Peyer's patch (tissue), 4 donors: ENCODE data around the gene TRRAP. TPM values are rescaled to one million over a fixed set of nuclear protein-coding genes. Genes with fewer than 3 reads are reported as not detected.

ENCODE experiments used
- DNase-seq, 3 donors: peaks; one replicate each; pipeline ENCODE4 v3.0.0-alpha.2; 2017 to 2019
- H3K27ac ChIP-seq, 4 donors: fragments of 200-600 bp; sonication (generic); one replicate each; pipeline ENCODE4 v1.5.1; 2016 to 2019
- H3K27me3 ChIP-seq, 2 donors: fragments of 200-600 bp; sonication (generic); one replicate each; pipeline ENCODE4 v1.5.1; 2019
- H3K36me3 ChIP-seq, 3 donors: fragments of 200-600 bp; sonication (generic); one replicate each; pipeline ENCODE4 v1.5.1; 2016 to 2019
- H3K4me1 ChIP-seq, 4 donors: fragments of 200-600 bp; sonication (generic); one replicate each; pipeline ENCODE4 v1.5.1; 2016 to 2019
- H3K4me3 ChIP-seq, 4 donors: fragments of 200-600 bp; sonication (generic); 1 replicate in 3 of 4; 2 replicates in 1 of 4; pipeline ENCODE4 v1.5.1; 2016 to 2019; ENCODE audit warnings: mild to moderate bottlenecking in 1 of 4
- H3K9me3 ChIP-seq, 4 donors: fragments of 200-600 bp; sonication (generic); one replicate each; pipeline ENCODE4 v1.5.1; 2016 to 2019; ENCODE audit warnings: mild to moderate bottlenecking in 1 of 4
- POLR2A ChIP-seq, 2 donors: fragments of 450-650 bp; IDR thresholded peaks; one replicate each; pipeline ENCODE4 v1.5.1; 2017; ENCODE audit warnings: antibody characterized with exemption in 2 of 2, mild to moderate bottlenecking in 2 of 2, moderate library complexity in 2 of 2
- total RNA-seq, 4 donors: library from RNA; depleted of rRNA; stranded (reverse); fragments of >200 nt; gene quantifications; one replicate each; pipeline ENCODE4 v1.1.0, GENCODE V29; 2016
- TF ChIP-seq, protein P1 (sequence below), 6 experiments: fragments of 450-650 bp in 4 of 6; fragments of 200-600 bp in 2 of 6; sonication (generic) in 1 of 6; IDR thresholded peaks; one replicate each; pipeline ENCODE4 v1.5.1; 2017 to 2019; ENCODE audit warnings: antibody characterized with exemption in 6 of 6, mild to moderate bottlenecking in 3 of 6, moderate library complexity in 1 of 6

The TRRAP gene
- total RNA-seq, 4 donors from 2014 or later: 39.2 to 62.3 (median 57.8) TPM

DNA sequence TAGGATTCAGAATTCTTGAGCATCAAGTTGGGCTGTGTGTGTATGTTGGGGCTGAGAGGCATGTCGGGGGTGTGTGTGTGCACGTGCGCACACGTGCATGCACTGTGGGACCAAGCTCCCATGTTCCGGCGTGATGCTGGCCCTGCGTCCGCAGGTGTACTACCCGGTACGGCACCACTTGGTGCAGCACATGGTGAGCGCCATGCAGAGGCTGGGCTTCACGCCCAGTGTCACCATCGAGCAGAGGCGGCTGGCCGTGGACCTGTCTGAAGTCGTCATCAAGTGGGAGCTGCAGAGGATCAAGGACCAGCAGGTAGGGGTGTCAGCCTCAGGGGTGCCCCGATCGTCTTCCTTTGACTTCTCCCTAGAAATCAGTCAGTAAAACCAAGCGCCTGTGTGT lies 77.7 kb downstream of the TRRAP start:
- no peaks in the 10 kb centered on the region for H3K4me1 ChIP-seq
- peaks cover 0 to 98% (median 5%) of the 10 kb centered on the region in 3 donors for H3K36me3 ChIP-seq
- H3K27me3 ChIP-seq: no peaks in the 10 kb centered on the region
- DNase-seq: no peak
- no peak overlapping the region for H3K4me3 ChIP-seq
- no peaks in the 10 kb centered on the region for H3K9me3 ChIP-seq
- TF ChIP-seq POLR2A (IDR thresholded peaks at IDR 0.05): no peak
- TF ChIP-seq, protein P1, sequence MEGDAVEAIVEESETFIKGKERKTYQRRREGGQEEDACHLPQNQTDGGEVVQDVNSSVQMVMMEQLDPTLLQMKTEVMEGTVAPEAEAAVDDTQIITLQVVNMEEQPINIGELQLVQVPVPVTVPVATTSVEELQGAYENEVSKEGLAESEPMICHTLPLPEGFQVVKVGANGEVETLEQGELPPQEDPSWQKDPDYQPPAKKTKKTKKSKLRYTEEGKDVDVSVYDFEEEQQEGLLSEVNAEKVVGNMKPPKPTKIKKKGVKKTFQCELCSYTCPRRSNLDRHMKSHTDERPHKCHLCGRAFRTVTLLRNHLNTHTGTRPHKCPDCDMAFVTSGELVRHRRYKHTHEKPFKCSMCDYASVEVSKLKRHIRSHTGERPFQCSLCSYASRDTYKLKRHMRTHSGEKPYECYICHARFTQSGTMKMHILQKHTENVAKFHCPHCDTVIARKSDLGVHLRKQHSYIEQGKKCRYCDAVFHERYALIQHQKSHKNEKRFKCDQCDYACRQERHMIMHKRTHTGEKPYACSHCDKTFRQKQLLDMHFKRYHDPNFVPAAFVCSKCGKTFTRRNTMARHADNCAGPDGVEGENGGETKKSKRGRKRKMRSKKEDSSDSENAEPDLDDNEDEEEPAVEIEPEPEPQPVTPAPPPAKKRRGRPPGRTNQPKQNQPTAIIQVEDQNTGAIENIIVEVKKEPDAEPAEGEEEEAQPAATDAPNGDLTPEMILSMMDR (IDR thresholded peaks at IDR 0.05): no peak
- H3K27ac ChIP-seq: no peak overlapping the region

DNA sequence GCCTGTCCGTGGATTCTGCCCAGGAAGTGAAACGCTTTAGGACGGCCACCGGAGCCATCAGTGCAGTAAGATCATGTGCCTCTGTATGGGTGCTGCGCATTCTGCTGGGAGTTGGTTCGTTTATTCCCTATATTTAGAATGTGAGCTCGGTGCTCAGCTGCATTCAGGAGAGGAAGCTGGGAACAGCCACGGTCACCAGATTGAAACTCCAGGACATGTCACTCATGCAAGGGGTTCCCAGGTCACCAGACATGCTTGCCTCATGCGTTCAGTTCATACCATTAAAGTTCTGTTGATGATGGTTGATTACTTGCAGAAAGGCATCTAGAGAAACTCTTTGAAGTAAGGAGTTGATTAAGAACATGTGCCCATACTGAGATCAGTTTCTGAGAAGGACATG lies 78.1 kb downstream of the TRRAP start:
- TF ChIP-seq POLR2A (IDR thresholded peaks at IDR 0.05): no peak
- TF ChIP-seq, protein P1 (IDR thresholded peaks at IDR 0.05): no peak
- H3K27me3 ChIP-seq: no peaks in the 10 kb centered on the region
- no peaks in the 10 kb centered on the region for H3K4me1 ChIP-seq
- no peak overlapping the region for H3K27ac ChIP-seq
- no peak for DNase-seq
- no peak overlapping the region for H3K4me3 ChIP-seq
- peaks cover 0 to 98% (median 5%) of the 10 kb centered on the region in 3 donors for H3K36me3 ChIP-seq
- H3K9me3 ChIP-seq: no peaks in the 10 kb centered on the region

DNA sequence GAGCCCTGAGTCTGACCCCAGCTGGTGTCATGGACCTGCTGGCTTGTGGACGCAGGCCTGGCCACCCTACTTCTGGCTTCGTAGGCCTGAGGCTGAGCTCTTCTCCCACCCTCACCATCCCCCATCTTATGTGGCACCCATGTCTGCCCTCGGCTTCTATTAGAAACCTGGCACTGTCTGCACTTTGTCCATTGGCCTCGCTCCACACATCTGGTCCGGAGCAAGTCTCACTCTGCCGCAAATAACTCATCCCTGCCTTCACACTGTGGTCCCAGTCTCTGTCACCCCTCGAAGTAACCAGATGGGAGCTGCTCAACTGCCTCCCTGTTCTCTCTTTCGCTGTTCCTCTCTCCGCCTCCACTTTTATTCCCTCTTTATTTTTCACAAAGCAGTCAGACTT lies 78.6 kb downstream of the TRRAP start:
- TF ChIP-seq POLR2A (IDR thresholded peaks at IDR 0.05): no peak
- TF ChIP-seq, protein P1 (IDR thresholded peaks at IDR 0.05): no peak
- no peak overlapping the region for H3K27ac ChIP-seq
- DNase-seq: no peak
- H3K36me3 ChIP-seq: peaks cover 0 to 98% (median 5%) of the 10 kb centered on the region in 3 donors
- H3K9me3 ChIP-seq: no peaks in the 10 kb centered on the region
- H3K27me3 ChIP-seq: no peaks in the 10 kb centered on the region
- H3K4me1 ChIP-seq: no peaks in the 10 kb centered on the region
- H3K4me3 ChIP-seq: no peak overlapping the region

DNA sequence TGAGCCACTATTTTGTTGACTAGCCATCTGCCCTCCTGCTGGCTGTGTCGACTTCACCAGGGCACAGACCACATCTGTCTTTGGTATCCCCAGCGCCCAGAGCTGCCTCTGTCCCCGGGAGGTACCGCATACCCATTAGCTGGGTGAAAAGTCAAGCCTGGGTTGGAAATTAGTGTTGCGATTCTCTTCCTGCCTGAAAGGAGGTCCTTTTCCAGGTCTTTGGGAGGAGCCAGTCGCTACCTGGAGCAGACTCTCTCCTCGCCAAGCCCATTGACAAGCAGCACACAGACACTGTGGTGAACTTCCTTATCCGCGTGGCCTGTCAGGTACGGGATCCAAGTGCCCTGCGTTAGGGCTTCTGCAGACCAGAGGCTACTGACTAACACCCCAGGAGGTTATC lies 79.4 kb downstream of the TRRAP start:
- no peak for DNase-seq
- H3K4me1 ChIP-seq: no peaks in the 10 kb centered on the region
- peaks cover 0 to 98% (median 5%) of the 10 kb centered on the region in 3 donors for H3K36me3 ChIP-seq
- no peaks in the 10 kb centered on the region for H3K27me3 ChIP-seq
- H3K4me3 ChIP-seq: no peak overlapping the region
- no peak overlapping the region for H3K27ac ChIP-seq
- no peaks in the 10 kb centered on the region for H3K9me3 ChIP-seq
- no peak for TF ChIP-seq POLR2A (IDR thresholded peaks at IDR 0.05)
- TF ChIP-seq, protein P1 (IDR thresholded peaks at IDR 0.05): no peak

DNA sequence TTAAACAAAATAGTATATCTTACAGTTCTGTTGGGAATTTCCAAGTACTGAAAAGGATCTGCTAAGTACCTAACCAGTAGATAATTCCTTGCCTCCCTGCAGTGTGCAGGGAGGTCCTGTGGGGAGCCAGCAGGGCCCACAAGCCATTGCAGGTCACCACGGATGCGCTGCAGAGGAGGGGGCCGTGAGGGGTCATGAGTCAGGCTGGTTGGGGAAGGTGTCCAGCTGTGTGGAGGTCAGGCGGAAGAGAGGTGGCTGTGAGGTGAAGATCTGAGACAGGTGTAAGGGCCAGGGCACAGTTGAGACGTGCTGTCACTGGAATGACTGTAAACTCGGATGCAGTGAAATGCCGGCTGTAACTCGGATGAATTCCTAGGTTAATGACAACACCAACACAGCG lies 80.6 kb downstream of the TRRAP start:
- no peaks in the 10 kb centered on the region for H3K27me3 ChIP-seq
- H3K4me3 ChIP-seq: no peak overlapping the region
- peaks cover 0 to 96% (median 5%) of the 10 kb centered on the region in 3 donors for H3K36me3 ChIP-seq
- TF ChIP-seq, protein P1 (IDR thresholded peaks at IDR 0.05): no peak
- TF ChIP-seq POLR2A (IDR thresholded peaks at IDR 0.05): no peak
- DNase-seq: no peak
- H3K9me3 ChIP-seq: no peaks in the 10 kb centered on the region
- no peak overlapping the region for H3K27ac ChIP-seq
- no peaks in the 10 kb centered on the region for H3K4me1 ChIP-seq

DNA sequence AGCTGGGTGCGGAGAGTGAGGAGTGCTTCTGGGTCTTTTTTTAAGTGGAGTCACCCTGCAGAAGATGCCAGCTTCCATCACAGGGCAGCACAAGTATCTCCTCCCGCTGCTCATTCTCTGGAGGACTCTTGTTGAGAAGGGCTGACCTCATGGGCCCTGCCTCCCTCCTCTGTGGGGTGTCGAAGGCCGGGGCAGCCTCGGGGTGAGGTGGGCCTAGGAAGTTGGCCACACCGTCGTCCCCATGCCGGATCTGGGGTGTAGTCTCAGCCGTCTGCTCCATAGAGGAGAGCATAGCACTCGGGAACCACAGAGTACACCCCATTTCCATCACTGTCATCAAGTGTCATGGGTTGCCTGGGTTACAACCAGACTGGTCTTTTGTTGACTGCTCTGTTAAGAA lies 85.0 kb downstream of the TRRAP start:
- peaks cover 0 to 95% (median 3%) of the 10 kb centered on the region in 3 donors for H3K36me3 ChIP-seq

More for the DNA sequence above, 85.0 kb downstream of the TRRAP start:
- no peak for DNase-seq
- Histone ChIP-seq H3K4me3 (no peak overlapping the region), H3K9me3 (no peaks in the 10 kb centered on the region), H3K4me1 (peaks cover 0 to 1% (median 0%) of the 10 kb centered on the region in 4 donors), H3K27me3 (no peaks in the 10 kb centered on the region), H3K27ac (no peak overlapping the region)
- TF ChIP-seq, protein P1 (IDR thresholded peaks at IDR 0.05): no peak
- TF ChIP-seq POLR2A (IDR thresholded peaks at IDR 0.05): no peak
